Activated CD4-positive, CD25-positive, alpha-beta regulatory T cell treated with anti-CD3 and anti-CD28 coated beads, Interleukin-2, amount 50 U/mL, for 72 hours (primary cell): ENCODE data around the gene NFAM1.

Source experiments
- DNase-seq: peaks from one replicate; pipeline ENCODE4 v3.0.0; 2021

The NFAM1 gene

GRCh38 chr22:42439021-42439567 lies 6.9 kb upstream of the NFAM1 start:
- no peak for DNase-seq

DNA sequence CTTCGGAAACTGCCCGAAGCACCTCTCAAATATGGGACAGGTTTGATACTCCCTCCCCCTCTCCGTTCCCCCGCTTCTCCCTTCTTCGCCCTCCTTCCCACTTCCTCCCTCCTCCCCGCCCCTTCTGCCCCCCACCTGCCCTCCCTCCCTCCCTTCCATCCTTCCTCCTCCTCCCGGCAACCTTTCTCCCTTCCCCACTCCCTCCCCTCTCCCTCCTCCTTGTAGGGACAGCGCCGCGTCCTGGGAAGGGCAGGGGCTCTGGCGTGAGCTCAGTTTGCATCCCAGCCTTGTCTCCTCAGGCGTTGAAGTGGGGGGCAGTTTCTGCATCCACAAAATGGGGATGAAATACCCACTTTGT lies 6.1 kb upstream of the NFAM1 start:
- no peak for DNase-seq

DNA sequence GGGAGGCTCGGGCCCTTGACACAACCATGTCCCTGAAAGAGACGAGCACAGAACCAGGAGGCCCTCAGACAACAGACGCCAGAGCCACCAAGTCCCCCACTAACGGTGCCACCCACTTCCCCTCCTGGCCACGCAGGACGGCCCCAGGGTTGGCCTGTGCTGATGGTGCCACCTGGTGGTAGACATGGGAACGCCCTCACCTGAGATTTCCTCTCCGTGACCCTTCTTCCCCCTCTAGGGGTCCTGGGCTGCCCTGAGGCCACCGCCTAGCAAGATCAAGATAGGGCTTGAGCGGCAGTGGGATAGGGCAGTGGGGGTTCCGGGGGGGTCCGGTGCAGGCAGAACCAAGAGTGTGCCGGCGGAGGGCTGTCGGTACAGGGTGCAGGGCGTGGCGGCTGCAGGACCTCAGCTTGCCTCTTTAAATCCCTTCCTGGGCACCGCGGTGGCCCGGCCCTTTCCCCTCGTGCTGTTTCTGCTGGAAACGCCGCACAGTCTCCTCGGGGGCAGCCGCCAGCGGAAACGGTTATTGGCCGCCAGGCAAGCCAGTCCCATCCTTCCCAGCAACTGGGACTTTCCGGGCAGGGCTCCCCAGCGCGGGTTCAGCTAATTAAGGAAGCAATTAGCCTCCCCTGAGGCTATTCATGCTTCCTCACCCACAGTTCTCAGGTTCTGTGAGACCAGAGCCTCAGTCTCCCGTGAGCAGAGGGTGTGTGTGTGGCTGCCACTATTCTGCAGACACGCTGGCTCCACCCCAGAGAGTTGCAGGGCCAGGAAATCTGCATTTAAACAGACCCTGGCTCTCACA lies 5.5 kb upstream of the NFAM1 start:
- peak; percentile 86 for DNase-seq

- DNase-seq: no peak
Measured at GRCh38 chr22:42436404-42436803, 4.2 kb upstream of the NFAM1 start.

DNA sequence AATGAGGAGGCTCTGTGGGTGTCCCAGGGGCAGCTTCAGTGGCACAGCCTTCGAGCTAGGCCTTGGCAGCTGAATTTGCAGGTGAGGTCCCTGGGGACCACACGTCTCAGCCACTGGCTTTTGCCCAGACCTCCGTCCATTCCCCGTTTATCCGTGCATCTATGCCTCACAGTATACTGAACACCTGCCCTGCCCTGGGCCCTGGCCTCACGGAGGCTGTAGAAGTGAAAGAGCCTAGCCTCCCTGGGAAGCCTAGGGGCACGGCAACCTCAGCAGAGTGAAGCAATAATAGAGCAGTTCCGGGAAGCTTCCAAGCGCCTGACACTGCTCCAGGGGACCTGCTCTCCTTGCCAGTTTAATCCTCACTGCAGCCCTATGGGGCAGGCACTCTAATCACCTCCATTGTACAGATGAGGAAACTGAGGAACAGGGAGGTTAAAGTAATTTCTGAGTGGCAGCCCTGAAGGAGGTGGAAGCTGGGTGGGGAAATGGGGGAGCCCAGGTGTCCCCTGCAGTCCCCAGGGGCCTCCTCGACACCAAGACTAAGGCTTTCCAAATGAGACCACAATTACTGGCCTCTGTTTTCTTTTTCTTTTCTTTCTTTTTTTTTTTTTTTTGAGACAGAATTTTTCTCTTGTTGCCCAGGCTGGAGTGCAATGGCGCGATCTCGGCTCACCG lies 2.7 kb upstream of the NFAM1 start:
- no peak for DNase-seq

DNA sequence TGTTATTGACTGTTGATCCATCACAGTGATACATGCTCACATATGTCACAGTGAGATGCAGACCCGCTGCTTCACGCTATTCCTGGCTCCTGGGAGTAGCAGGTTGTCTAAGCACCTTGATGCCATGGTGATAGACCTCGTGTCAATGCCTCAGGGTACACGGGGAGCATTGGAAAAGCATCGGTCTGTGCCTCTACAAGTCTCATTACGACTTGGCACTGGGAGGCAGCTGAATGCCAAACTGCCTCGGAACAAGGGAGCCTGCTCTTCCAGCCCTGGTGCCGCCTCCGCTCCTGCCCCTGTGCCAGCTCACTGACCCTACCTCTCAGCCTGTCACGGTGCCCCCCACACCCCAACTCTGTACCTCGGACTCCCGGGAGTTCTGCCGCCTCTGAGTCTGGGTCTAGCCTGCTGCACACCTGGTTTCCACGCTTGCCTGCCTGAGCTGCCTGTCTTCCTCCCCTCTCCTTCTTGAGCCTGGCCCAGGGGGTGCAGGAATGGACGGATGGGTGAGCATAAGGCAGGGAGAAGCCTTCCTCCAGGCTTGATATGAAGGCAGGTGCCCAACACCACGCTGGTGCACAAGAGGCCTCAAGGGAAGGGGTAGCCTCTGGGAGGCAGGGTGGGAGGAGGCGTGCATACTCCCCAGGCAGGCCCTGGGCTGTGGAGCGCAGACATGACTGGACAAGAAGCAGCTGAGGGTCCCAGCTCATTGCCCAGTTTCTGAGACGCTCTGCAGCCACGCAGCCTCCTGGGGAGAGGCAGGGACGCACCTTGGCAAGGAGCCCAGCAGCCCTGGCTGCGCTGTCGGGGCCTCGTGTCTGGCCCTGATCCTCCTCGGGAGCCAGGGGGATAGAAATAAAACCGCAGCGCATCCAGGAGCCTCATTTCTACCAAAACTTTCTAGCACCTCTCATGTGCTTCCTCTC lies 1.8 kb upstream of the NFAM1 start:
- DNase-seq: no peak

GRCh38 chr22:42432818-42433217 lies 615 bp upstream of the NFAM1 start:
- DNase-seq: no peak

DNA sequence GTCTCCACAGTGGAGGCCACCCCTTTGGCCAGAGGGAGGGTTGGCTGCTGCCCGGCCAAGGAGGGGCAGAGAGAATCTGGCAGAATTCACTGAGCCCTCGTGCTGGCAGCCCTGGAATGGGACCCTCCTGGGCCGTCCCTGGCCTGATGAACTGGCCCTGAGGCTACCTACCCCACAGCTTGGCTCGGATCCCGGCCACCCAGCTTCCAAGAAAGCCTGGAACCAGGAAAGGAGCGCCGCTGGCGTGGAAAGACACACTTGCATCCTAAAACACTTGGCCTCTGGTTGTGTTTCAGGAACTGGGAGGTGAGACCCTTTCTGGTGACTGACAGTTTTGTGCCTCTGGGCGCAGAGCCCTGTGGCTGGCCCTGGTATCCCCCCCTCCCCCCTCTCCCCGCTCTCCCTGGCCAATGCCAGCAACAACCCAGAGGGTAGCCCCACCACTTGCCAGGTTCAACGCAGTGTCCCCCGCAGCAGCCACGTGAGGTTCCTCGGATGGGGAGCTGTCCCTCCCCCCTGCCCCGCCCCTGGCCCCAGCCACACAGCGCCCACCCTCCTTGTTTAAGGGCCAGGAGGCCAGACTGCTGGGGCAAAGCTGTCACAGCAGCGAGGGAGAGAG lies 693 bp downstream of the NFAM1 start:
- DNase-seq: no peak

- no peak for DNase-seq
Measured at GRCh38 chr22:42430528-42431125, 1.6 kb downstream of the NFAM1 start.

DNA sequence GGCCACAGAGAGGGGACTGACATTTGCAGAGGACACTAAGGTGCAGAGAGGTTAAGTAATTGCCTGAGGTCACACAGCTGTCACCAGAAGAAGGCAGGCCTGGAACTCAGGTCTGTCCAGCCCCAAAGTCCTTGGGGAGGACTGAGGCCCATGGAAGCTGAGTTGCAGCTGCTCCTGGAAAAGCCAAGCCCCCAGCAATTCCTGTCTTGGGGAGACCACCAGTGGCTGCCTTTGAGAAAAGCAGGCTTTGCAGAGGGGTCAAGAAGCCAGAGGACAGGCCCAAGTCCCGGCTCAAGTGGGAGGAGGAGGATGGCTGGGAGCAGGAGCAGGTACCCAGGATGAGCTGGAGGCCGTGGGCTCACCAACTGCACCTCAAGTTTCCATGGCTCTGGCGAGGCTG lies 3.4 kb downstream of the NFAM1 start:
- DNase-seq: no peak

DNA sequence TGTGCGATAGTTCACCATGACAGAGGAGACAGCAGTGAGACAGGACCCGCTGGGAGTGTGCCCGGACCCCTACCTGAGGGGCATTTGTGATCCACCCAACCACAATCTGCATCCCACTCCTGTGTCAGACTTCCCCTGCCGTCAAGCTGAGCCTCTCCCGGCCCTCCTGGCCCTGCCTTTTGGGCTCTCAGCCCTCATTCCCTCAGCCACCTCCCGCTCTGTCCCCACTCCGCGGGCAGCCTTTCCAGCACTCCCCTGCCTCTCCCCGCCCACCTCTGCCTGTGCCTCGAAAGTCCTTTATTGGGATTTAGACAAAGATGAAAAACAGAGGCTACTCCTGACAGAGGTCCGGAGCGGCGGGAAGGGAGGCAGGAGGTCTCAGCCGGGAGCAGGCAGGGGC lies 4.2 kb downstream of the NFAM1 start:
- DNase-seq: no peak

DNA sequence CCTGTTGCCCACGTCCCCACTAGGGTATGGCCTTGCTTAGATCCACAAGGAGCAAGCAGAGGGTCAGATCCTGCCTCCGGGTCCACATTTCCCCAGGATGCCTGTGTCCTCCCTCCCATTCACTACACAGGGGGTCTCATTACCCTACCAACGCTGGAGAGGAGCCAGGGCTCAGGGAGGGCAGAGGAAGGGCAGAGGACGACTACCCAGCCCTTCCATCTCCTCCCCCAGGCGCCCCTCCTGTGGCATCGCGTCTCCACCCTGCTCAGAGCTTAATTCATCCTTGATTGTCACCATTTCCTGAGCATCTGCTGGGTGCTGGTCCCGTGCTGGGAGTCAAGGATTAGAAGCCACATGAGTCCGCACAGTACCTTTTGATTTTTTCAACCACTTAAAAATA lies 5.0 kb downstream of the NFAM1 start:
- no peak for DNase-seq

DNA sequence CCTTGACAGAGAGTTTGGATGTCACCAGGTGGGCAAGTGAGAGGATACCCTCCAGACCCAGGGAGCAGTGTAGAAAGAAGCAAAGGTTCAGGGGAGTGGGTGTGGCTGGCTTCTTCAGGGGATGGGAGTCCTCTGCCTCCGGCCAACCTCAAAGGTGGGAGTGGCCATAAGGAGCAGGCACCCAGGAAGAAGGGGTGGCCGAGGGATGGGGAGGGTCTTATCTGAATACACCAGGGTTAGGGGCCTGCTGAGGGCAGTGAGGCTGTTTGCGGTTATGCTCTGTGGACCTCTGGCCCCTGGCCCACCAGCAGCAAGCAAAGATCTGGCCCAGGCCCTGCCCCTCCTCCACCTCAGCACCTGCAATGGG lies 6.2 kb downstream of the NFAM1 start:
- DNase-seq: no peak

DNA sequence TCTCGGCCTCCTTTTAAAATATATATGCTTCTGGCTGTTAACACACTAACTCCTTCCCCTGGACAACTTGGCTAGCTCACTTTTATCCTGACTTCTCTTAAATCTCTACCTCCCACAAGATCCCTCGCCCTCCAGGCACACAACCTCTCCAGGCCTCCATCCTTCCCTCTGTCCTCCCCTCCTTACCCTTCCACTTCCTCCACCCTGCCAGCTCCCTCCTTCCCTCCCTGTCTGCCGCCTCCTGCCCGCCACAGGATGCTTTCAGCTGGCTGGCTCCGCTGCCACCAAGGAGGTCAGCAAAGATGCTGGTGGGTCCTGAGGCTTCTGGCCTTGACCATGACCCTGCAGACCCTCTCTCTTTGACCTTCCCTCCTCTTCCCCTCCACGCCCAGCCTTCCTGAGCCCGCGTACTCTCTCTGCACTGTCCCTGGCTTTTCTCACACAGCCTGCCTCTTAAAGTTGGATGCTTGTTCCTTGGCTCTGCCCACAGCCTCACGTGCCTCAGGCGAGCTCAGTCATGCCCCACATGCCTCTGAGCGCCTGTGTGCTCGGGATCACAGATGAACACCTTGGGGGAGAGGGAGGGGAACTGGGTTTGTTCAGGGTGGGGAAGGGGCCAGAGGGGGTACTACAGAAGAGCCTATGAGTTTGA lies 6.7 kb downstream of the NFAM1 start:
- no peak for DNase-seq

DNA sequence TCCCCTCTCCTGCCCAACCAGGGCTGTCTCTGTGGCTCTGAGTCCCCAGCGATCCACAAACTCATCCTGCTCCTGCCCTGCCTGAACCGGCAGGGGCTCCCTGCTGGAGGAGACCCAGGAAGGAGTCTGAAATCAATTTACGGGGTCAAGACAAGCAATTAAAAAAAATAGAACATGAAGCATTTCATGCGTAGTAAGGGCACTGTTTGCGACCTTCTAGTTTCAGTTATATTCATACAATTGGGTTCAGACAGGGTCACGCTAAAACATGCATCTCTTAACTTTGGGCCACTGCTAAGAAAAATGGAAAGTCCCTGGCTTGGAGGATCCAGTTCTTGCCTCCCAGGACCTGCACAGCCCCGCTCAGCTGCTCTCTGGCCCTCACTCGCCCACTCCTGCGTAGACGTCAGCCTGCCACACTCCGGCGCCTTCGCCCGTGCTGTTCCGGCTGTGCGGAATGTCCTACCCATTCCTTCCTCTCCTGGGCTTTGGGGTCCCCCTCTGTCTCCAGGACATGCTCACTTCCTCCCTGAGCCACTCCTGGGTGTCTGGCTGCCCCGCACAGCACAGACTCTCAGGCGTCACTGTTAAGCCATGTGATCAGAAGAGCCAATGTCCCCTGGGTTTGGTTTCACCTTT lies 12.8 kb downstream of the NFAM1 start:
- no peak for DNase-seq

DNA sequence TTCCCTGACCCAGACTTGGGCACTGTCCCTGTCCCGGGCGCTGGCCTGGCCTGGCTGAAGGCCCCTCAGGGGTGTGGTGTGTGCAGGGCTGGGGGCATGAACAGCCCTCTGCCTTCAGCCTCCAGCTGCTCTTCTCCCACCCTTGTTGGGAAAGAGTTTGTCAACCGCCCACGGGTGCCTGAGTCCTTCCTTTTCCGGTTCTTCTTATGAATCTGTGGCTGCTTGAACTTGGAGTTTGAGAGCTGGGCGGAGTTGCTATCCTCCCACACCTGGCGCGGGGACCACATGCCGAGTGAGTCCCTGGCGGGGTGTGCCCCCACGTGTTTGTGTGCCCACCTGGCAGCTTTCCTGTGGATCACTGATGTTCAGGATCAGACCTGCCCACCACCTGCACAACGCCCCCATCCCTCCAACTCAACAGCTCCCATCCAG lies 13.4 kb downstream of the NFAM1 start:
- DNase-seq: no peak

- no peak for DNase-seq
Measured at GRCh38 chr22:42417645-42418305, 14.4 kb downstream of the NFAM1 start.

DNA sequence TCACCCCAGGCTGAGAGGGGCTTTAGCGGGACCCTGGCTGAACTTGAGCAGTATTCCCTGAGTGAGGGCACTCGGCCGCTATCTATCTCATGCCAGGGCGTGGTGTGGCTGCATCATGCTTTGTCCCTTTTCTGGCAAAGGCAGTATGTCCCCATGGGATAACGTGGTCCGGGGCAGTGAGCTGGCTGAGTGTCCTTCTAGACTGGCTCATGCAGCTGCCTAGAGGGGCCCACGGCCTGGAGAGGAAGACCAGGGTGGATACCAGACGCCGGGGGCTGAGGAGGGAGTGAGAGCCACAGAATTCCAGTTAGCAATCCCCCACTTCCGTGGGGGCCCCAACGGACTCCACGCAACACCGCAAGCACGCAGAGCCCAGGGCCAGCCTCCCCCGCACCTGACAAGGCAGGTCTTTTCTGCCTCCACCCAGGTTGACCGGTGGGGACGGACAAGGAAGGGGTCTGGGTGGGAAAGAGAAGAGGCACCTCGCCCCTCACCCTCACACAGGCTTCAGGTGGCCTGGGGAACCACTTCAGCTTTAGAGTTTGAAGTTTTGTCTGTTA lies 15.5 kb downstream of the NFAM1 start:
- no peak for DNase-seq

- no peak for DNase-seq
Measured at GRCh38 chr22:42414565-42415303, 17.5 kb downstream of the NFAM1 start.

GRCh38 chr22:42414021-42414420 lies 18.2 kb downstream of the NFAM1 start:
- DNase-seq: no peak
